SIG-M5 (cell line): Measurements from ENCODE around the gene FAM90A26.
A peak's percentile ranks its signal among the peaks of the same experiment; 100 is the strongest.
"Not testable (repeated sequence)": the region's sequence is repeated elsewhere in the genome, so short reads cannot be mapped to it uniquely, and the experiment has no call there.

ENCODE experiments used
- DNase-seq: peaks from one replicate; lab custom pipeline; 2025; lab: John Stamatoyannopoulos, UW

FAM90A26 gene, protein sequence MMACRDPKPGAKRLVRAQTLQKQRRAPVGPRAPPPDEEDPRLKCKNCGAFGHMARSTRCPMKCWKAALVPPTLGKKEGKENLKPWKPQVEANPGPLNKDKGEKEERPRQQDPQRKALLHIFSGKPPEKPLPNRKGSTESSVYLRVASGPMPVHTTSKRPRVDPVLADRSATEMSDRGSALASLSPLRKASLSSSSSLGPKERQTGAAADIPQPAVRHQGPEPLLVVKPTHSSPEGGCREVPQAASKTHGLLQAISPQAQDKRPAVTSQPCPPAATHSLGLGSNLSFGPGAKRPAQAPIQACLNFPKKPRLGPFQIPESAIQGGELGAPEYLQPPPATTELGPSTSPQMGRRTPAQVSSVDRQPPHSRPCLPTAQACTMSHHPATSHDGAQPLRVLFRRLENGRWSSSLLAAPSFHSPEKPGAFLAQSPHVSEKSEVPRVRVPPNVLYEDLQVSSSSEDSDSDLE

DNA sequence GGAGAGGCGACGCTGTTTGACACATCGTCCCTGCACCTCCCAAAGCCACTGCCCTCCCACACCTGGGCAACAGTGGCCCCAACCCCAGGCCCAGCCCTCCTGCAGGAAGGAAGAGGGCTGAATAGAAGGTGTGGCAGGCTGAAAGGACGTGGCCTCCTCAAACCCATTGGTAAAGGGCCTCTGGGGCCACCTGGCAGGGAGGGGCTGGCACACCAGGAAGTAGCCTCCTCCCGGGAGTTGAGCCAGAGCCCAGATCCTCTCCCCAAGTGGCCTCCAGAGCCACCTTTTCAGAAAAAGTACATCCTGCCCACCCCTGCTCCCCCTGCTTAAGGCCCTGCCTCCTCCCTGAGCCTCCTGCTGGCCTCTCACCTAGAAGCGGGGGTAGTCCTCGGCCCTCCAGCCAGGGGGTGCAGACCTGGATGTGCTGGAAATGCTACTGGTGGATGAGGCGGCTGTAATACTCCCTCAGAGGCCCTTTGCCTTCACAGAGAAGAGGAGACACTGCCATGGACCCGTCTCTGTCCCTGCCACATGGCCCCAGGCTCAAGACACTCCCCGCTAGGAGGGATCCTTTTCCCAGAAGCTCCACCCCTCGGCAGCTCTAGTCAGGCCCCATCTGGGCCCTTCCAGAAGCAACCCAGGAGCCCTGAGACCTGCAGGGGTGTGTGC is at the start of gene FAM90A26:
Gene FAM90A26, plus strand, starts transcription at position 619 of the 669 bp plus-strand sequence. CDS start 2,764 bp downstream, outside the sequence.
- DNase-seq = not testable (repeated sequence)

DNA sequence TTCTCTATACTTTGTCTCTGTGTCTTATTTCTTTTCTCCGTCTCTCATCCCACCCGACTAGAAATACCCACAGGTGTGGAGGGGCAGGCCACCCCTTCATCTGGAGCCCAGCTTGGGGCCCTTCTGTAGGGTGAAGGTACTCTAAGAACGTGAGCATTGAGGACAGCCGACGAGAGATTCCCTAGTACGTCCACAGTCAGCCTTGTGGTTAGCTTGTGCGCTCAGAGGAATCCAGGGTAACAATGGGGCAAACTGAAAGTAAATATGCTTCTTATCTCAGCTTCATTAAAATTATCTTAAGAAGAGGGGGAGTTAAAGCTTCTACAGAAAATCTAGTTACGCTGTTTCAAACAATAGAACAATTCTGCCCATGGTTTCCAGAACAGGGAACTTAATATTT is 47.5 kb upstream of the FAM90A26 start:
- not testable (repeated sequence) for DNase-seq

DNA sequence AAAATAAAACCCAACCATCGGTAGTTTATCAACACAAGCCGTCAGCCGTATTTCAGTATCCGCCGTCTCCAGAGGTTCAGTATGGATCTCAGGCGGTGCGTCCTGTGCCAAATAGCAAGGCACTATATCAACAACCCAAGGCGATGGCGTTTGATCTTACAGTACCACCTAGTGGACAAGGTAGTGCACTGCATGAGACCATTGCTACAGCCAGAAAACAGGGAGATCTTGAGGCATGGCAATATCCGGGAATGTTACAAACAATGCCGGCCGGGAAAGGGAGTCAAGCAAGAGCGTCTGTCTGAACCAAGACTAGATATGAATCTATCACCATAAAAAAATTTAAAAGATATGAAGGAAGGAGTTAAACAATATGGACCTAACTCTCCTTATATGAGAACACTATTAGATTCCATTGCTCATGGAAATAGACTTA is 46.6 kb upstream of the FAM90A26 start:
- not testable (repeated sequence) for DNase-seq

DNA sequence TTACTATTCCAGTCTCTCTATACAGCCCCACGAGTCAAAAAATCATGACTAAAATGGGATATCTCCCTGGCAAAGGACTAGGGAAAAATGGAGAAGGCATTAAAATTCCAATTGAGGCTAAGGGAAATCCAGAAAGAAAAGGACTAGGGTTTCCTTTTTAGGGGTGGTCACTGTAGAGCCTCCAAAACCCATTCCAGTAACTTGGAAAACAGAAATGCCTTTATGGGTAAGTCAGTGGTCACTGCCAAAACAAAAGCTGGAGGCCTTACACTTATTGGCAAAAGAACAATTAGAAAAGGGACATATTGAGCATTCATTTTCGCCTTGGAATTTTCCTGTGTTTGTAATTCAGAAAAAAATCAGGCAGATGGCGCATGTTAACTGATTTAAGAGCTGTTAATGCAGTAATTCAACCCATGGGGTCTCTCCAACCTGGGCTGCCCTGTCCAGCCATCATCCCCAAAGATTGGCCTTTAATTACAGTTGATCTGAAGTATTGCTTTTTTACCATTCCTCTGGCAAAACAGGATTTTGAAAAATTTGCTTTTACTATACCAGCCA is 44.5 kb upstream of the FAM90A26 start:
- not testable (repeated sequence) for DNase-seq

DNA sequence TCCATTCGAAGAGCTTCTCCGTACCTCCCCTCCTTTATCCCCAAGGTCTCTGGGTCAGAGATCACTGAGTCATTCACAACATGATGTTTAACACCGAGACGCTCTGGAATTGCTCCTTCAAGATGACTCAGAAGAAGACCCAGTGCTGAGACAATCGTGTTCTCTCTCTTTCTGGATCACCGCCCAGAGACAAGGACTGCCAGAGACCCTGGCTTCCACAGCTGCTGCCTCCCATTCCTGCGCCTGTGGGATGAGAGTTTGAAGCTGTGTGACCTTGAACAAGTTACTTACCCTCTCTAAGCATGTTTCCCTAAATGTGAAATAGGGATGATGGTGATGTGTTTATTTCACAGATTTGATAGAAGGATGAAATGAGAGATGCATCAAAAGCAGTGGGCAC is 38.8 kb upstream of the FAM90A26 start:
- not testable (repeated sequence) for DNase-seq

DNA sequence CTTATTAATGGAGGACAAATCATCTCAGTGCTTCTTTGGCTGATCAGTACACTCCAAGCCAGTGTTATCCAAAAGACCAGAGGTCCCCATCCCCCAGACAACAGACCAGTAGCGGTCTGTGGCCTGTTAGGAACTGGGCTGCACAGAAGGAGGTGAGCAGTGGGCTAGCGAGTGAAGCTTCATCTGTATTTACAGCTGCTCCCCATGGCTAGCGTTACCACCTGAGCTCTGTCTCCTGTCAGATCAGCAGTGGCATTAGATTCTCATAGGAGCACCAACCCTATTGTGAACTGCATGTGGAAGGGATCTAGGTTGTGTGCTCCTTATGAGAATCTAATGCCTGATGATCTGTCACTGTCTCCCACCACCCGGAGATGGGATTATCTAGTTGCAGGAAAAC is 37.4 kb upstream of the FAM90A26 start:
- DNase-seq = not testable (repeated sequence)

DNA sequence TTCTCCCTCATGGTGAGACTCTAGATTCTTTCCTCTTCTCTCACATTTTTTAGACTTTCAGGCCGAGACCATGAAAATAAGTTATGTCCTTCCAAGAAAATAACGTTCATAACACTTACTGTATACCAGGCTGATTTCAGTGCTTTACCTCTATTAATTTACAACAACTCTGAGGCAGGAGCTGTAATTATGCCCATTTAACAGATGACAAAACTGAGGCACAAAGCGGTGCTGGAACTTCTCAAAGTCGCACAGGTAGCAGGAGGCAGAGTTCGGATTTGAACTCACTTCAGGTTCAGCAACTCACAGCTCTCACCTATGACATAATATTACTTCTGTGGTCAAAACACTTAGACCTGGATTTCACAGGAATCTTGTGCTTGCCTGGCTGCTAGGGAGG is 36.2 kb upstream of the FAM90A26 start:
- not testable (repeated sequence) for DNase-seq

DNA sequence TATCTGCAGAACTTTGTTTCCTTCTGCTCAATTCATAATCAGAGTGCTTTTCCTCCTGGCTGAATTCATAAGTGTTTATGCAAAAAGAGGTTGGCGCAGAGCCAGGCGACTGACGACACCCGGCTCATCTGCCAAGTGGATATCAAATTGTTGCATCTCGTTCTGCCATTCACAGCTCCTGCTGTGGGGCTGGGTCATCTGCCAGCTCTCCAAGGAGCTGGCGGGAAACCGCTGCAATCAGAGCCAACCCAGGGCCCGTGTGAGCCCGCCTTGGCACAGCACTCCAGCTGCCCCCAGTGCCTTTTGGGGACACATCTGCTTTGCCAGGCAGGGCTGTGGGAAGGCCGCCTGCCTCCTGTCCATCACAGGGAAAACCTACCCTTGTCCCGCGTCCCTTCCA is 35.7 kb upstream of the FAM90A26 start:
- not testable (repeated sequence) for DNase-seq

DNA sequence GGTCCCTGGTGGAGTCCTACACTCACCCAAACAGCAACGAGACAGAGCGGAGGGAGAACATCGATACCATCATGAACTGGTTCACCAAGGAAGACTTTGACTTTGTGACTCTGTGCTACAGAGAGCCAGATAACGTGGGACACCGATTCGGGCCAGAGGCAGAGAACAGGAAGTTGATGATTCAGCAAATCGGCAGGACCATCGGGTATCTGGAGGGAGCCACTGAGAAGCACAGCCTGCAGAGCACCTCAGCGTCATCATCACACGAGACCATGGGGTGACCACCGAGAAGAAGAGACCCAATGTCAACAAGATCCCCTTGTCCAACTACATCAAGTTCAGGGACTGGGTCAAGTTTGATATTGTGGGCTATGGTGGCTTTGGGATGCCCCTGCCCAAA is 29.2 kb upstream of the FAM90A26 start:
- not testable (repeated sequence) for DNase-seq

DNA sequence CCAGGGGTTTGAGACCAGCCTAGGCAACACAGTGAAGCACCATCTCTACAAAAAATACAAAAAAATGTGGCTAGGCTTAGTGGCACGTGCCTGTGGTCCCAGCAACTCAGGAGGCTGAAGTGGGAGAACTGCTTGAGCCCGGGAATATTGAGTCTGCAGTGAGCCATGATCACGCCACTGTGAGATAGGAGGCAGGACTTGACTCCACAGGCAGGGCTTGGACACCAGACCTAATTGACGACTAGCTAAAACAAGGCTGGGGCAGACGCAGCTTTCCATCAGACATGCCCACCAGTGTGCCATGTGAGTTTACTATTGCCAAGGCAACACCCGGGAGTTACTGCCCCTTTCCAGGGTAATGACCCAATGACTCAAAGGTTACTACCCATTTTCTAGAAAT is 27.4 kb upstream of the FAM90A26 start:
- not testable (repeated sequence) for DNase-seq

DNA sequence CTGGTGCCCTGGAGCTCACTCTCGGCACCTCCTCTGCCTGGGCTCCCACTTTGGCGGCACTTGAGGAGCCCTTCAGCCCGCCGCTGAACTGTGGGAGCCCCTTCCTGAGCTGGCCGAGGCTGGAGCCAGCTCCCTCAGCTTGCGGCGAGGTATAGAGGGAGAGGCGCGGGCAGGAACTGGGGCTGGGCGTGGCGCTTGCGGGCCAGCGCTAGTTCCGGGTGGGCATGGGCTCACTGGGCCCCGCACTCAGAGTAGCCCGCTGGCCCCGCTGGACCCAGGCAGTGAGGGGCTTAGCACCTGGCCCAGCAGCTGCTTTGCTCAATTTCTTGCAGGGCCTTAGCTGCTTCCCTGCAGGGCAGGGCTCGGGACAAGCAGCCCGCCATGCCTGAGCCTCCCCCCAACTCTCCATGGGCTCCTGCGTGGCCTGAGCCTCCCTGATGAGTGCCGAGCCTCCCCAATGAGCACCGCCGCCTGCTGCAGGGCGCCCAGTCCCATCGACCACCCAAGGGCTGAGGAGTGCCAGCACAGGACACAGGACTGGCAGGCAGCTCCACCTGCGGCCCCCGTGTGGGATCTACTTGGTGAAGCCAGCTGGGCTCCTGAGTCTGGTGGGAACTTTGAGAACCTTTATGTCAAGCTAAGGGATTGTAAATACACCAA is 26.7 kb upstream of the FAM90A26 start:
- no peak for DNase-seq

DNA sequence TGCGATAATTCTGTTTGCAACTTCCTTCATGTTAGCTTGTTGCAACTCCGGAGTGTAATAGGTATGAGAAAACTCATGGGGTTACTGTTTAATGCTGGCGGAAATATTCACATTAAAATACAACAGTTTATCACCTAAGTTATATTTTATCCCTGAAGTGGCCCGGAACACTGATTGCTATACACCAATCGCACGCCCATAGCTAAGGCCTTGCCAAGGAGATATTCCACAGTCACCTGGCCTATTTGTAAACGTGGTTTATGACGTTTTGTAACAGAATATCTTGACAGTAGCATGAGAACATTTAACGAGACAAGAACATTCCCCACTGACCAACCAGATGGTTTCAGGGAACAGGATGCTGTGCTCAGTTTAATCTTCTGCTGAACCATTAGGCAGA is 23.2 kb upstream of the FAM90A26 start:
- no peak for DNase-seq

DNA sequence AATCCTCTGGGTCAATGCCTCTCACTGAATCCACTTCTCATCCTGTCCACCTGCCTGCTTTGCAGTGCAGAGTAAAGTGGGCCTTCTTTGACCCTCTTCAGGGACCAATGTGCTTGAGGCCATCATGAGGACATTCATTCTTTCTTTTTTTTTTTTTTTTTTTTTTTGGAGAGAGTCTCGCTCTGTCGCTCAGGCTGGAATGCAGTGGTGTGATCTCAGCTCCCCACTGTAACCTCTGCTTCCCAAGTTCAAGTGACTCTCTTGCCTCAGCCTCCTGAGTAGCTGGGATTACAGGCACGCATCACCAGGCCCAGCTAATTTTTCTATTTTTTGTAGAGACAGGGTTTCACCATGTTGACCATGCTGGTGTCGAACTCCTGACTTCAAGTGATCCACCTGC is 22.8 kb upstream of the FAM90A26 start:
- DNase-seq = not testable (repeated sequence)

DNA sequence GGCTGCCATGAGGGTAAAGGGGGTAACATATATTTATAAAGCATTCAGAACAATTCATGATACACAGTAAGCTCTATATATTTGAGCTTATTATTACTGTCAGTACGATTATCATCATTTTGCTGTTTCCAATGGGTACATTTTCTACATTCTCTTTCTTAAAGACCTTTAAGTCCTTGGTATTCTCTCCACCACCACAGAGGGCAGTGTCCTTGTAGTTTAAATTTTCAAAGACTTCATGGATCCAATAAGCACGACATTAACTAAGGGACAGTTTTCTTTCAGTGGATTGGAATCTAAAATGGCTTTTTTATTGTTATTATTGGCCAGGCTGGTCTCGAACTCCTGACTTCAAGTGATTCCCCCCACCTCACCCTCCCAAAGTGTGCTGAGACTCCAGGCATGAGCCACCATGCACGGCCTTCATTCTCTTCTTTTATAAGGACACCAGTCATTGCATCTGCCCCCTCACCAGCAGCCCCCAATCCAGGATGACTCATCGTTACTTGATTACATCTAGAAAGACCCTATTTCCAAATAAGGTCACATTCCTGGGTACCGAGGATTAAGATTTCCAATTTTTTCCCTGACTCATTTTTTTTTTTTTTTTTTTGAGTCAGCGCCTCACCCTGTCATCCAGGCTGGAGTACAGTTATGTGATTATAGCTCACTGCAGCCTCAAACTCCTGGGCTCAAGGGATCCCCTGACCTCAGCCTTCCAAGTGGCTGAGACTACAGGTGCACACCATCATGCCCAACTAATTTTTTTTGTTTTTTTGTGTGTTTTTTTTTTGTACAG is 21.4 kb upstream of the FAM90A26 start:
- not testable (repeated sequence) for DNase-seq

DNA sequence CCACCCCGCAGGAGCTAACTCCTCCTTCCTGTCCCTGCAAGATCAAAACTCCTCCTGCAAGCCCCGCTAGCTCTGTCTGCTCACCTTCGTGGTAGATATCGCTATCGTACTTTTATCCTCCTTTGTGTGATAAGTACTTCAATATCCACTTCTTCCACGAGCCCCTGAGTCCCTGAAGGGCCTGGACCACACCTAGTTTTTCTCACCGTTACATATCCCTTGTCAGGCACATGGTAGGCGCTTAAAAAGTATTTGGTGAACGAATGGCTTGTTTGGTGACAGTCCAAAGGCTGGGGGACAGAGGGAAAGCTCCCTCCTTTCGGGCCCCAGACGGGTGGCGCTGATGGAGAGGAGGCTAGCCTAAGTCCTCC is 18.4 kb upstream of the FAM90A26 start:
- not testable (repeated sequence) for DNase-seq

DNA sequence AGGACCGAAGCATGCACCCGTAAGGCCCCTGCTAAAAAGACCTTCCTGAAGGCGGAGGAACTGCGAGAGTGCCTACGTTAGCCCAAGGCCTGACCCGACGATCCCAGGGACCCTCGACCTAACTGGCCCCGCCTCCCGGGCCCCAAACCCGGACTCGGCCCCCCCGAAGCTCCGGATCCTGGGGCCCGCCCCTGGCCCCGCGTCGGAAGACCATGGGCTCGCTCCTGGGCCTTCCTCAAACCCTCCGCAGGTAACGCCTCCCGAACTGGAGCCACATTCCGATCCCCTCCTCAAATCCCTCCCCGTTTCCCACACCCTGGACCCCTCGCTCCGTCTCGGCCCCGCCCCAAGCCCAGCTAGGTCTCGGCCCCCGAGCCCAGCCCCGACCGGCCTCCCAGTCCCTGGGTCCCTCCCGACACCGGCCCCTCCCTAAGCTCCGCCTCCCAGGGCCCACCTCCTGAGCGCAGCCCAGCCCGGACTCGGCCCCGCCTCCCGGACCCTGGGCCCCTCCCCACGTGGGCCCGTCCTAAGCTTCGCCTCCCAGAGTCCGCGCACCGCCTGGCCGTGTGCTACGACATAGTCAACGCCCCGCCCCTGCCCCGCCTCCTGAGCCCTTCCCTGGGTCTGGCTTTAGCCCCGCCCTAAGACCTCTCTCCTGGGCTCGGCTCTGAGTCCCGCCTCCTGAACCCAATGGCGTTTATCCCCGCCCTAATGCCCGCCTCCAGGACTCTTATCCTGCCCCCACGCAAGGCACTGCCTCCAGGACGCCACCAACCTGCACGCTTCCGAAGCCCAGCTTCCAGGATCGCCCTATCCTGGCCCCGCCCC is 17.8 kb upstream of the FAM90A26 start:
- DNase-seq = peak; percentile 44

DNA sequence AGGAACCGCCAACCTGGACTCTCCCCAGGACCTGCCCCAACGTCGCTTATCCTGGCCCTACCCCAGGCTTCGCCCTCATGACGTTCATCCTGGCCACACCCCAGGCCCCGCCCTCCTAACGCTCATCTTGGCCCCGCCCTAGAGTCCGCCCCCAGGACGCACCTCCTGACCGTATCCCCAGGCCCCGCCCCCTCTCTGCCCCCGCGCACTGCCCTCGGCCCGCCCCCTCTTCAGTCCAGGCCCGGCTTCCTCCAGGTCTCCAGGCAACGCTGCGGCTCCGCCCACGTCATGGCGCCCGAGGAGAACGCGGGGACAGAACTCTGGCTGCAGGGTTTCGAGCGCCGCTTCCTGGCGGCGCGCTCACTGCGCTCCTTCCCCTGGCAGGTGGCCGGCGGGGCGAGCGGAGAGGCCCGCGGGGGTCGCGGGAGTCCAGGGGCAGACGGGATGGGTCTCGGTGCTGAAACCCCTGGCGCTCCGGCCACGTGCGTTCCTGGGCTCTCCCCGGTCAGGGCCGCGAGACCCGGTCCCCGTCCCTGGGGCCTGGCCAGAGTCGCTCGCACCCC is 17.1 kb upstream of the FAM90A26 start:
- peak; percentile 65 for DNase-seq

DNA sequence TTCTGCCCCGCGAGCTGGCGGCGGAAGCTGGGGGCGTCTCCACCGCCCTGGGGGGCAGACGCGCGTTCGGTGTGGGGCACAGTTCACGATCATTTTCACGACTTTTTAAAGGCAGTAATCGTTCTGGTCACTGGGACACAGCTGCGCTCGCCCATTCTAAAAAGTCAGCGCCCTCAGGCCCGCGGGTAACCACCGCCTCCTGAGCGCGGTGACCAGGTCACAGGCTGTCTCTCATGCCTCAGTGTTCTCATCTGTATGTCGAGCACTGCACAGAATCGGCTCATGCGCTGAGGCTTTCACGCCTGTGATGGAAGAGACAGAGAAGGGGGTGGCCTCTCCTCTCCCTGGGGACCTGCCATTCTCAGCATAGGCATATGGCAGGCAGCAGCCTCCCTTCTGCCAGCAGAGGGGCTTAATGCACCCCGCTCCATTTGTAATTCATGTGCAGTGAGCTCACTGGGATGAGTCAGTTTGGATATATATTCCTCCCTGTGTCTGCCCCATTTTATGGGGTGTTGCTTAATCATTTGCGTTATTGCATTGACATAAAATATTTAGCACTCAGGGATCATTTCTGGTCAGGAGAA is 16.5 kb upstream of the FAM90A26 start:
- DNase-seq = not testable (repeated sequence)

DNA sequence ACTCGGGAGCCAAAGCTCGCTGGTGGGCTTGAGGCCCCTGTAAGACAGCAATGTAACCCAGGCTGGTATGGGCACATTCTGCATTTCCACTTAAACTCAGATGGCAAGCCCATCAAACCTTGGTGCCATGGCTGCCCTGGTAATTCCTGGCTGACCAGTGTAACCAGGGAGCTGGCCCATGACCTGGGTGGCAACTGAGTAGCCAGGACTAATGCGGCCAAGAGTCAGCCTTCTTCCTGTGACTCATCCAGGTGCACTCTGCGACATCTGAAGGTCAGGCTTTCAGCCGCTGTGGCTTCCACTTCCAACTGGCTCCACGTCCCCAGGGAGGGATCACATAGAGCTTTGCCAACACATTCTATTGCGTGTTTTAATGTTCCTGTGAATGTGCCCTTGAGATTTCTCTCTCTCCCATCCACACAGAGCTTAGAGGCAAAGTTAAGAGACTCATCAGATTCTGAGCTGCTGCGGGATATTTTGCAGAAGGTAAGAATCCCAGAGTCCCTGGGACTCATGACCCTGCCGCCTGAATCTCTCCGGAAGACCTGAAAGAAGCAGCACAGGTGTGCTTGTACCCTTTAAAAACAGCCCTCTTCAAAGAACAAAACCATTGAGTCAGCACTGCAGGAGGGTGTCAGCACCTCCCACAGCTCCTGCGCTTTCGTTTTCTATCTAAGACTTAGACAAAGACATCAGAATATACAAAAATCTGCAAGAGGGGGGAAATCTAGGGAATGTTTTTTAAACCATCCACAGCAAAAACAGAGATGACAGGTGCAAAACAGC is 14.9 kb upstream of the FAM90A26 start:
- DNase-seq = not testable (repeated sequence)
